Stimulated activated naive B cell treated with anti-CD40 and anti-IgM and Interleukin-4, amounts not matched to agents 10 μg/mL and 1 μg/mL and 100 μg/mL, for 72 hours (primary cell): ENCODE data around the gene RALGAPB.

ENCODE experiments used
- ATAC-seq, 2 donors: fragments of 150-1000 bp; cut with Tn5 transposase; replicated peaks; 2 replicates each; pipeline ENCODE4 v1.10.0; 2021; ENCODE audit warnings: moderate library complexity in 1 of 2
- DNase-seq: peaks from one replicate; pipeline ENCODE4 v3.0.0; 2021
- H3K27ac Mint-ChIP-seq: one replicate; pipeline ENCODE4 v1.8.0; 2022; ENCODE audit warnings: mild to moderate bottlenecking, mixed read lengths
- H3K27me3 Mint-ChIP-seq, 2 donors: one replicate each; pipeline ENCODE4 v1.8.0; 2022; ENCODE audit warnings: mixed read lengths in 2 of 2
- H3K36me3 Mint-ChIP-seq, 2 donors: one replicate each; pipeline ENCODE4 v1.8.0; 2022; ENCODE audit warnings: mixed read lengths in 2 of 2, mild to moderate bottlenecking in 1 of 2
- H3K4me1 Mint-ChIP-seq, 2 donors: one replicate each; pipeline ENCODE4 v1.8.0; 2022; ENCODE audit warnings: mixed read lengths in 2 of 2, mild to moderate bottlenecking in 1 of 2
- H3K4me3 Mint-ChIP-seq, 2 donors: one replicate each; pipeline ENCODE4 v1.8.0; 2022; ENCODE audit warnings: mild to moderate bottlenecking in 2 of 2, mixed read lengths in 2 of 2, moderate library complexity in 1 of 2
- H3K9me3 Mint-ChIP-seq, 2 donors: one replicate each; pipeline ENCODE4 v1.8.0; 2022; ENCODE audit warnings: mixed read lengths in 2 of 2, mild to moderate bottlenecking in 1 of 2

RALGAPB gene

GRCh38 chr20:38601216-38602184, 128.9 kb downstream of the RALGAPB start, which contains the start of gene ARHGAP40:
Gene ARHGAP40, plus strand, starts transcription at chr20:38601809.
- H3K4me3 Mint-ChIP-seq: peak within 1 kb of the TSS; percentile 0 to 57
- H3K4me1 Mint-ChIP-seq: peaks cover 5 to 16% of the 10 kb centered on the region in 2 donors
- H3K27me3 Mint-ChIP-seq: peaks cover 55 to 81% of the 10 kb centered on the region in 2 donors
- H3K27ac Mint-ChIP-seq: no peak within 1 kb of the TSS
- H3K36me3 Mint-ChIP-seq: no peaks in the 10 kb centered on the region
- DNase-seq (peak; percentile 13), ATAC-seq (peak; percentile 93)
- H3K9me3 Mint-ChIP-seq: no peaks in the 10 kb centered on the region

- peaks cover 51 to 76% of the 10 kb centered on the region in 2 donors for H3K27me3 Mint-ChIP-seq
- DNase-seq: no peak
- H3K4me1 Mint-ChIP-seq: peaks cover 5 to 16% of the 10 kb centered on the region in 2 donors
- no peak overlapping the region for H3K27ac Mint-ChIP-seq
- H3K9me3 Mint-ChIP-seq: no peaks in the 10 kb centered on the region
- no peaks in the 10 kb centered on the region for H3K36me3 Mint-ChIP-seq
- H3K4me3 Mint-ChIP-seq: no peak overlapping the region
- ATAC-seq: peak in 1 of 2 donors; percentile 34
These were observed 129.5 kb downstream of the RALGAPB start for GRCh38 chr20:38602185-38602581.

DNA sequence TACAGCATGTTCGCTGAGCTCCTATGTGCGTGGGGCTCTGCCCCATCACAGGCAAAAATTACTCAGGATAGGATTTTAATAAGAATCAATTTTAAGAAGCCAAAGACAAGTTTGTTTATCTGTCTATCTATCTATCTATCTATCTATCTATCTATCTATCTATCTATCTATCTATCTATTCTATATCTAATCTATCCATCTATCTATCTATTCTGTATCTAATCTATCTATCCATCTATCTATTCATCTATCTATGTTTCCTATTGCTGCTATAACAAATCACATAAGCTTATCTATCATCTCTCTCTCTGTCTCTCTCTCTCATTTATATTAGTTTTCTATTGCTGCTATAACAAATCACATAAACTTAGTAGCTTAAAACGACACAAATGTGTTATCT, 130.6 kb downstream of the RALGAPB start:
- Mint-ChIP-seq H3K27me3 (peaks cover 45 to 76% of the 10 kb centered on the region in 2 donors), H3K27ac (no peak overlapping the region), H3K9me3 (no peaks in the 10 kb centered on the region), H3K4me1 (peaks cover 9 to 20% of the 10 kb centered on the region in 2 donors), H3K36me3 (no peaks in the 10 kb centered on the region), H3K4me3 (no peak overlapping the region)
- DNase-seq: no peak
- ATAC-seq: no peak

DNA sequence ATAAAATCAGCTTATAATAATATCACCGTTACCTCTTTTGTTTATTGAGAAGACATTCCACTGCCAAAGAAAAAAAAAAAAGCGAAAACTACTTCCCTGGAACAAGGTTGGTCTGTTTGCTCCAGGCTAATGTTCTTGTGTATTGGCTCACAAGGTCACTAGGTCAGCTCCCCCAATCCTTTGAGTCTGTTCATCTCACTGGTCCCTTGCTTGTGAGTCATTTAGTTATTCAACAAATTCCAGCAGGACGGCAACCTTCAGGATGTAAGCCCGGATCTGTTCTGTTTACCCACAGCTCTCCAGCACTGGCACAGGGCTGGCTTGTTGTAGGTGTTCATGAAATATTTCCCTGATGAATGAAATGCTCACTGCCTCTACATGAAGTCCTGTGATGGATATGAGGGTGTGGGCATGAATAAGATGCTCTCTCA, 132.2 kb downstream of the RALGAPB start:
- no peak for ATAC-seq
- no peak overlapping the region for H3K4me3 Mint-ChIP-seq
- no peak for DNase-seq
- peaks cover 9 to 21% of the 10 kb centered on the region in 2 donors for H3K4me1 Mint-ChIP-seq
- no peak overlapping the region for H3K27ac Mint-ChIP-seq
- H3K27me3 Mint-ChIP-seq: peaks cover 43 to 72% of the 10 kb centered on the region in 2 donors
- H3K36me3 Mint-ChIP-seq: no peaks in the 10 kb centered on the region
- H3K9me3 Mint-ChIP-seq: no peaks in the 10 kb centered on the region

- no peak for ATAC-seq
- no peak overlapping the region for H3K4me3 Mint-ChIP-seq
- DNase-seq: no peak
- H3K27me3 Mint-ChIP-seq: peaks cover 30 to 60% of the 10 kb centered on the region in 2 donors
- H3K27ac Mint-ChIP-seq: no peak overlapping the region
- peaks cover 4 to 6% of the 10 kb centered on the region in 2 donors for H3K4me1 Mint-ChIP-seq
- H3K36me3 Mint-ChIP-seq: no peaks in the 10 kb centered on the region
- no peaks in the 10 kb centered on the region for H3K9me3 Mint-ChIP-seq
These were observed 134.7 kb downstream of the RALGAPB start for GRCh38 chr20:38607351-38607750.

DNA sequence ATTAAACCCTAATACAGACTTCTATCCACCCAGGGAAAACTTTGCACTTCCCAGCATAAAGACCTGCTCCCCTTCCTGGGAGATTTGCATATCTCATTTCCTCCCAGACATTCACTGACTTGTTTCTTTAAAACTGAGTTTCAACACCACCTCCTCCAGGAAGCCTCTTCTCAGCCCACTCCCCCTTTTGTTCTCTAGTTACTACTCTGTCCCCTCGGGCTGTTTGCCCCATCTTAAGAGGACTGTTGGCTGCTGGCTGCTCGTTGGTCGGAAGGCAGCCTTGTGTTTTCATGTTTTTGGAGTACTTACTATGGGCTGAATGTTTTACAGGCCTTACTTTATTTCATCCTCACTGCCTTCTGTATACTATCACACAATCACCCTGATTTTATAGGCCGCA, 135.5 kb downstream of the RALGAPB start:
- no peak for ATAC-seq
- peaks cover 24 to 56% of the 10 kb centered on the region in 2 donors for H3K27me3 Mint-ChIP-seq
- H3K9me3 Mint-ChIP-seq: no peaks in the 10 kb centered on the region
- H3K4me3 Mint-ChIP-seq: no peak overlapping the region
- DNase-seq: no peak
- H3K27ac Mint-ChIP-seq: no peak overlapping the region
- peaks cover 4 to 5% of the 10 kb centered on the region in 2 donors for H3K4me1 Mint-ChIP-seq
- no peaks in the 10 kb centered on the region for H3K36me3 Mint-ChIP-seq

DNA sequence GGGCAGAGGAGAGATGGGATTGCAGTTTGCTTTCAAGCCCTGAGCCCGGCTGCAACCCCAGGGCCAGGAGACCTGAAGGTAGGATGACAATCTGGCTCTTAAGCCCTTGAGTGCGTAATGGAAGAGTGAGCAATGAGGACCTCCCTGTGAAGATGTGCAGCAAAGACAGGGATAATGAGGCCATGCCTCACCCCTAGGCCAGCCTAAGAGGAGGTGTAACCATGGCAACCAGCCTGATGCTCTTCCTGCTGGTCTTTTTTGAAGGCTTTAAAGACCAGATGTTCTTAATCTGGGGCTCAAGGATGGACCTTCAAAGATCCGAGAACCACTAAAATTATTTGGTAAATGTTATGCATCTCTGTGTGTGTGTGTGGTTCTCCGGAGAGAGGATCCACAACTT, 137.2 kb downstream of the RALGAPB start:
- Mint-ChIP-seq H3K9me3 (no peaks in the 10 kb centered on the region), H3K36me3 (no peaks in the 10 kb centered on the region), H3K27ac (no peak overlapping the region), H3K27me3 (peaks cover 16 to 47% of the 10 kb centered on the region in 2 donors), H3K4me1 (peaks cover 4 to 5% of the 10 kb centered on the region in 2 donors), H3K4me3 (no peak overlapping the region)
- no peak for DNase-seq
- ATAC-seq: no peak

GRCh38 chr20:38610521-38610920, 137.9 kb downstream of the RALGAPB start:
- Mint-ChIP-seq H3K27ac (no peak overlapping the region), H3K36me3 (no peaks in the 10 kb centered on the region), H3K9me3 (no peaks in the 10 kb centered on the region), H3K4me3 (no peak overlapping the region), H3K27me3 (peaks cover 12 to 42% of the 10 kb centered on the region in 2 donors), H3K4me1 (peaks cover 4 to 5% of the 10 kb centered on the region in 2 donors)
- DNase-seq (no peak), ATAC-seq (no peak)

GRCh38 chr20:38612751-38613515, 140.3 kb downstream of the RALGAPB start:
- ATAC-seq (no peak), DNase-seq (no peak)
- H3K9me3 Mint-ChIP-seq: no peaks in the 10 kb centered on the region
- H3K27ac Mint-ChIP-seq: no peak overlapping the region
- H3K36me3 Mint-ChIP-seq: no peaks in the 10 kb centered on the region
- H3K4me3 Mint-ChIP-seq: no peak overlapping the region
- peaks cover 20 to 42% of the 10 kb centered on the region in 2 donors for H3K27me3 Mint-ChIP-seq
- peaks cover 0 to 5% of the 10 kb centered on the region in 2 donors for H3K4me1 Mint-ChIP-seq

GRCh38 chr20:38615283-38615682, 142.6 kb downstream of the RALGAPB start:
- H3K36me3 Mint-ChIP-seq: no peaks in the 10 kb centered on the region
- H3K4me3 Mint-ChIP-seq: no peak overlapping the region
- H3K27me3 Mint-ChIP-seq: peaks cover 35 to 41% of the 10 kb centered on the region in 2 donors
- no peaks in the 10 kb centered on the region for H3K9me3 Mint-ChIP-seq
- no peak overlapping the region for H3K27ac Mint-ChIP-seq
- DNase-seq: no peak
- H3K4me1 Mint-ChIP-seq: no peaks in the 10 kb centered on the region
- ATAC-seq: no peak

DNA sequence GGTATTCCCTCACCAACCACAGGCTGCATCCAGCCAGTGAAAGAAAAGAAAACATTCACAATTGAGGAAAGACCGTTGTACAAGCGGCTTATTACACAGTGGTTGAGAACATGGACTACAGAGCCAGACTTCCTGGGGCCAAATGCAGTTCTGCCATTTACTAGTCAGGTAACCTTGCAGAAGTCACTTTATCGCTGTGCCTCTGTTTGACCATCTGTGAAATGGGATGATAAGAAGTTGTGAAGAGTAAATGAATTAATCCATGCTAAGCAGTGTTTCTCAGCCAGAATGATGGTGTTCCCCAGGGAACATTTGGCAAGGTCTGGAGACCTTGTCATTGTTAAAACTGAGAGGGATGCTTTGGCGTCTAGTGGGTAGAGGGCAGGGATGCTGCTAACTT, 143.8 kb downstream of the RALGAPB start:
- H3K27ac Mint-ChIP-seq: no peak overlapping the region
- H3K4me3 Mint-ChIP-seq: no peak overlapping the region
- peaks cover 34 to 43% of the 10 kb centered on the region in 2 donors for H3K27me3 Mint-ChIP-seq
- H3K9me3 Mint-ChIP-seq: no peaks in the 10 kb centered on the region
- DNase-seq: no peak
- H3K36me3 Mint-ChIP-seq: no peaks in the 10 kb centered on the region
- no peak for ATAC-seq
- H3K4me1 Mint-ChIP-seq: no peaks in the 10 kb centered on the region

- ATAC-seq: no peak
- H3K27ac Mint-ChIP-seq: no peak overlapping the region
- DNase-seq: no peak
- H3K27me3 Mint-ChIP-seq: peaks cover 34 to 44% of the 10 kb centered on the region in 2 donors
- no peaks in the 10 kb centered on the region for H3K36me3 Mint-ChIP-seq
- H3K4me3 Mint-ChIP-seq: no peak overlapping the region
- H3K4me1 Mint-ChIP-seq: no peaks in the 10 kb centered on the region
- H3K9me3 Mint-ChIP-seq: no peaks in the 10 kb centered on the region
These were observed 144.6 kb downstream of the RALGAPB start for GRCh38 chr20:38617011-38617829.

GRCh38 chr20:38617830-38618196, 145.2 kb downstream of the RALGAPB start:
- ATAC-seq: peak in 1 of 2 donors; percentile 39
- H3K9me3 Mint-ChIP-seq: no peaks in the 10 kb centered on the region
- no peak overlapping the region for H3K27ac Mint-ChIP-seq
- no peak overlapping the region for H3K4me3 Mint-ChIP-seq
- H3K36me3 Mint-ChIP-seq: no peaks in the 10 kb centered on the region
- H3K27me3 Mint-ChIP-seq: peaks cover 34 to 43% of the 10 kb centered on the region in 2 donors
- no peaks in the 10 kb centered on the region for H3K4me1 Mint-ChIP-seq
- DNase-seq: no peak

DNA sequence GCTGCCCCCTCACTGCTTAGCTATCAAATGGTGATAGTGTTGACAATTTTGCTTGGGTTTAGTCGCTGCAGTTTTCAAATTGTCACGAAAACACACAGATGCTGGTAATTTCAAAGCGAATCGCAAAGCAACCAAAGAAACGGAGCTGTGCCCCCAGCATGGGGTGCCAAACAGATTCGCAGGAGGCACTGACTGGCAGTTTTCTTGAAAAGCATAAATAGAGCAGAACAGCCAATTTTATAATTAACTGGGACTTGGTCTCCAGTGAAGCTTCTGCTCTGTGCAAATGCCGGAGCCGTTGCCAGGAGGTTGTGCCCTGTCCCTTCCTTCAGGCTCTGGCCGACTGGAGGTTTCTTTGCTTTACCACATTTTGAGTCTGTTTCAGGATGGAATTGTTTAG, 147.8 kb downstream of the RALGAPB start:
- peaks cover 0 to 4% of the 10 kb centered on the region in 2 donors for H3K9me3 Mint-ChIP-seq
- no peaks in the 10 kb centered on the region for H3K4me1 Mint-ChIP-seq
- no peak overlapping the region for H3K4me3 Mint-ChIP-seq
- no peak for ATAC-seq
- H3K27ac Mint-ChIP-seq: no peak overlapping the region
- DNase-seq: no peak
- peaks cover 31 to 36% of the 10 kb centered on the region in 2 donors for H3K27me3 Mint-ChIP-seq
- no peaks in the 10 kb centered on the region for H3K36me3 Mint-ChIP-seq
